Cortex of kidney (tissue), 1 donor: ENCODE results near the gene AOPEP.

ENCODE experiments used
- DNase-seq: peaks from one replicate; lab custom pipeline; 2025; lab: John Stamatoyannopoulos, UW

AOPEP gene

GRCh38 chr9:94717761-94718160, 8.7 kb upstream of the AOPEP start:
- no peak for DNase-seq

- DNase-seq = no peak
Measured at GRCh38 chr9:94718936-94719335, 7.6 kb upstream of the AOPEP start.

GRCh38 chr9:94719878-94720277, 6.6 kb upstream of the AOPEP start:
- no peak for DNase-seq

GRCh38 chr9:94720846-94721549, 5.5 kb upstream of the AOPEP start:
- DNase-seq = no peak

- DNase-seq = no peak
Measured at GRCh38 chr9:94721754-94722153, 4.7 kb upstream of the AOPEP start.

- no peak for DNase-seq
Measured at GRCh38 chr9:94725293-94725692, 1.2 kb upstream of the AOPEP start.

- no peak for DNase-seq
Measured at GRCh38 chr9:94728719-94729118, 2.2 kb downstream of the AOPEP start.

GRCh38 chr9:94729199-94729598, 2.7 kb downstream of the AOPEP start:
- DNase-seq = no peak

- DNase-seq = no peak
Measured at GRCh38 chr9:94734054-94734754, 7.7 kb downstream of the AOPEP start.

GRCh38 chr9:94736759-94737158, 10.3 kb downstream of the AOPEP start:
- no peak for DNase-seq

GRCh38 chr9:94740145-94740840, 13.8 kb downstream of the AOPEP start:
- DNase-seq = no peak

- DNase-seq = no peak
Measured at GRCh38 chr9:94741866-94742265, 15.4 kb downstream of the AOPEP start.

- DNase-seq = no peak
Measured at GRCh38 chr9:94743035-94743954, 16.8 kb downstream of the AOPEP start.

GRCh38 chr9:94745806-94746540, 19.5 kb downstream of the AOPEP start:
- DNase-seq = no peak

GRCh38 chr9:94746541-94747370, 20.3 kb downstream of the AOPEP start:
- no peak for DNase-seq

GRCh38 chr9:94754976-94755475, 28.5 kb downstream of the AOPEP start:
- no peak for DNase-seq

- no peak for DNase-seq
Measured at GRCh38 chr9:94757158-94757557, 30.7 kb downstream of the AOPEP start.

GRCh38 chr9:94758031-94758430, 31.5 kb downstream of the AOPEP start:
- DNase-seq = no peak

GRCh38 chr9:94758880-94759279, 32.4 kb downstream of the AOPEP start:
- no peak for DNase-seq

GRCh38 chr9:94760010-94760409, 33.5 kb downstream of the AOPEP start:
- DNase-seq = no peak
